HUDEP-2 (cell line): ENCODE results near the gene TSHB.
"Not testable (repeated sequence)": the region's sequence is repeated elsewhere in the genome, so short reads cannot be mapped to it uniquely, and the experiment has no call there.

ENCODE experiments used
- DNase-seq, 76 experiments: peaks; one replicate each; lab custom pipeline; 2025; ENCODE audit not compliant: unreplicated experiment in 76 of 76; lab: John Stamatoyannopoulos, UW

The TSHB gene

DNA sequence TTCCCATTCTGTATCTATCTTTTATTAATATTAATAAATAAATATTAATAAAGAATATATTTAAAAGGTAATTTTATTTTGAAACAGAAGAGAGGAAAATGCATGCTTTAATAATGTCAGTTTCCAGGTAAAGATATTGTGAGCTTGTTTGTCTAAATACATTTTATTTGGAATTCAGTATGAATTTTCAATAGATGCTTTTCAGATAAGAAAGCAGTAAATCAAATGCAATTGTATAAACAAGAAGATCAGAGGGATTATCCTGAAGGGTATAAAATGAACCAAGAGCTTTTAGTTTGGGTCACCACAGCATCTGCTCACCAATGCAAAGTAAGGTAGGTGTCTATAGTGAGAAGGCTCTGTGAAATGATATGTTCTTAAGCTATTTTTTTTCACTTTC is at the start of gene TSHB:
TSS of gene TSHB (plus strand) at position 301 of the 400 bp plus-strand sequence. CDS start 3,537 bp downstream, outside the sequence.
- DNase-seq, result no peak

DNA sequence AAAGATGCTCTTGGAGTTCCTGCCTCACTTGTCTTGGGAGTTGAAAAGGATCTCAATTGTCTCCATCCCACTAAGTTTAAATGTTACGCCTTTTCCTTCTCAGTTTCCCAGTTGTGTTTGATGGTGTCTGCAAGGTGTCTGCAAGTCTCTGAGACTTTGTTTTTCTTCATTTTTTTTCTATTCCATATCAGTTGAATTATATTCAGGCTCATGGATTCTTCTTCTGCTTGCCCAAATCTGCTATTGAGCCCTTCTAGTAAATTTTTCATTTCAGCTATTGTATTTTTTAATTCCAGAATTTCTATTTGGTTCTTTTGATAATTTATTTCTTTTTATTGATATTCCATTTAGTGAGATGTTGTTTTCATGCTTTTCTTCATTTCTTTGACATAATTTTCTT is 47.4 kb upstream of the TSHB start:
- no peak for DNase-seq

DNA sequence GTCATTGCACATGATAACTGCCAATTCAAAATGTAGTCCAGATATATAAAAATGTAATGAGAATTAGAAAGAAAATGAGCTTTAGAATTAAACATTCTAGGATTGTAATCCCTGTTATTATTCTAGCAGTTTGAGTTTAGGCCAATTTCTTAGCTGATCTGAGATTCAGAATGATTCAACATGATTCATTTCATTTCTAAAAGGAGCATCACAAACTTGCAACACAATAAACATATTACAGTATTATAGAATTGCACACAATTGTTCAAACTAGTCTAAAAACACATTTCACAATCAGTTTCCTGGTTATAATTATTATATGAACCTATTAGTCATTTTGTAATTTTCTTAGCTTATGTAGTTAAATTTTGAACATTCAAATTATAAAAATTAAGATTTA is 43.3 kb upstream of the TSHB start:
- no peak for DNase-seq

DNA sequence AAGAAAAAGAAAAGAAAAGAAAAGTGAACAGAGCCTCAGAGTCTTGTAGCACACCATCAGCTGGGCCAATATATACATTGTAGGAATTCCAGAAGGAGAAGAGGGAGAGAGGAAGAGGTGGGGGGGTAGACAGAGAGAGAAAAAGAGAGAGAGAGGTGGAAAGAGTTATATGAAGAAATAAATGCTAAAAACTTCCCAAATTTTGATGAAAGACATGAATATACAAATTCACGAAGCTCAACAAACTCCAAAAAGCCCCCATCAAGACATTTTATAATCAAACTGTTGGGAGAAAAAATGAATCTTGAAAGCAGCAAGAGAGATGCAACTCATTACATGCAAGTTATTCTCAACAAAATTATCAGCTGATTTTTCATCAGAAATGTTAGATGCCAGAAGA is 41.5 kb upstream of the TSHB start:
- no peak for DNase-seq

DNA sequence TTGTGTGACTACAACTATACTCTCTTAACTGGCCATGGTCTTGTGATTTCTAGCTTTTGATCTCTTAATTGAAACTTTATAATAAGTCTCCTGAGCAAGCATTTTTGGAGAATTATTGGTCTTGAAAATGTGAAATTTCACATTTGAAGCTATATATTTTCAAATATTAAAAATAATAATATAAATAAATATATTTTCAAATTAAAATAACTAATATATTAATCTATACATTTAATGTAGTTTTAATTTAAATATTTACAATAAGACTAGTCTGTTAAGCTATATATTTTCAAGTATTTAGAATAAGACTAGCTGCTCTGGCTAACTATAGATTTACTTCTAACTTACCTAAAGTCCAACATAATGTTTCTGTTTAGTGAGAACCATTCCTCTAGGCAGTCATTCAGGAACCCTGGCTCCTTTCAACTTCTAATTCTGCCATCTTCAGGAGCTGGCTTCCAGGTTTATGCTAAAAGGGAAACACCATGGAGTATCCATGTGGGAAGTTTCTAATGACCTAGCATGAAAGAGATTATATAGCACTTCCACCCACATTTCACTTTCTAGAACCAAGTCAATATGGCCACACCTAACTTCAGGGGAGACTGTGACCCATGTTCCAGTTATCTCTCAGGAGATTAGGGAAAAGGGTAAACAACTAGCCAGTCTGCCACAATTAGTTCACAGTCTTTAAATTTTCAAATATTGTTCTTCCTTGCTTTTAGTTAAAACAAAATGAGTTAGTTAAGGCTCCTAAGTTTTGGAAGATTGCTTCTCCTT is 31.9 kb upstream of the TSHB start:
- no peak for DNase-seq

DNA sequence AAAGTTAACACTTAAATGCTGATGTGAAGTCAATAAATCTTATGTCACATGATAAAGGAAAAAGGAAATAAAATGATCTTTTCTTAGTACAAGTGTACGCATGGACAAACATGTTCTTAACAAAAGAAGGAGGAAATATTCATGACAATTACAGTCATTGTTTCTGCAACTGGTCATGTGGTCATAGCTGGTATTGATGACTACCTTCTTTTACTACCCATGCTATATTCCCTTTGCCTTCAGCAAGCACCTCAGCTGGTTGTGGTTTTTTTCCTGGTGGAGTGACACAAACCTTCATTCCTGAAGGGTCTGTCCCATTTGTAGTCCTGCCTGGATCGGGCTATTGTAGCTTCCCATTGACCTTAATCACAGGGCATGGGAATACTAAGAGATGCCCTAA is 23.4 kb upstream of the TSHB start:
- no peak for DNase-seq

DNA sequence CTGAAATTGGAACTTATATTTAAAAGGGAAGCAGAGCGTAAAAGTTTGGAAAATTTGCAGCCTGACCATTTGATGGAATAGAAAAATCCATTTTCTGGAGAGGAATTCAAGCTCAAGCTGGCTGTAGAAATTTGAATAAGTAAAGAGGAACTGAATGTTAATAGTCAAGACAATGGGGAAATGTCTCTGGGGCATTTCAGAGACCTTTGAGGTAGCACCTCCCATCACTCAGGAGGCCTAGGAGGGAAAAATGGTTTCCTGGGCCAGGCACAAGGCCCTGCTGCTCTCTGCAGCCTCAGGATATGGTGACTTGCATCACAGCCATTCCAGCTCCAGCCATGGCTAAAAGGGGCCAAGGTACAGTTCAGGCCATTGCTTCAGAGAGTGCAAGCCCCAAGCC is 17.6 kb upstream of the TSHB start:
- DNase-seq, result no peak

DNA sequence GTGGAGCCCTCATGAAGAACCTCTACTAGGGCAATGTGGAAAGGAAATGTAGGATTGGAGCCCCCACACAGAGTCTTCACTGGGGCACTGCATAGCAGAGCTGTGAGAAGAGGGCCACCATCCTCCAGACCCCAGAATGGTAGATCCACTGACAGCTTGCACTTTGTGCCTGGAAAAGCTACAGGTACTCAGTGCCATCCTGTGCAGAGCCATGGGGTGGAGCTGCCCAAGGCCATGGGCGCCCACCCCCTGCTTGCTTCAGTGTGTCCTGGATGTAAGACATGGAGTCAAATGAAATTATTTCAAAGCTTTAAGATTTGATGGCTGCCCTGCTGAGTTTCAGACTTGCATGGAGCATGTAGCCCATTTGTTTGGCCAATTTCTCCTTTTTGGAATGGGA is 17.2 kb upstream of the TSHB start:
- DNase-seq, result no peak

DNA sequence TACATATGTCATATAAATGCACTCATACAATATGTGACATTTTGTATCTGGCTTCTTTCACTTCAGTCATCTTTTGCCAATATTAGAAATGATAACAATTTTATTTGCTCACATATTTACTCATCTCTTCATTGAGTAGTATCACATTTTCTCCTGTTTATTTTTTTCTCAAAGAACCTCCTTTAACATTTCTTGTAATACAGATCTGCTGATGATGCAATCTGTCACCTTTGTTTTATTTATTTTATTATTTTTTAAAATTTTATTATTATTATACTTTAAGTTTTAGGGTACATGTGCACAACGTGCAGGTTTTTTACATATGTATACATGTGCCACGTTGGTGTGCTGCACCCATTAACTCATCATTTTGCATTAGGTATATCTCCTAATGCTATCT is 15.8 kb upstream of the TSHB start:
- no peak for DNase-seq

DNA sequence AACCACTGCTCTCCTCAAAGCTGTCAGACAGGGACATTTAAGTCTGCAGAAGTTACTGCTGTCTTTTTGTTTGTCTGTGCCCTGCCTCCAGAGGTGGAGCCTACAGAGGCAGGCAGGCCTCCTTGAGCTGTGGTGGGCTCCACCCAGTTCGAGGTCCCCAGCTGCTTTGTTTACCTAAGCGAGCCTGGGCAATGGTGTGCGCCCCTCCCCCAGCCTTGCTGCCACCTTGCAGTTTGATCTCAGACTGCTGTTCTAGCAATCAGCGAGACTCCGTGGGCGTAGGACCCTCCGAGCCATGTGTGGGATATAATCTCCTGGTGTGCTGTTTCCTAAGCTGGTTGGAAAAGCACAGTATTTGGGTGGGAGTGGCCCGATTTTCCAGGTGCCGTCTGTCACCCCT is 10.1 kb upstream of the TSHB start:
- DNase-seq, result not testable (repeated sequence)

DNA sequence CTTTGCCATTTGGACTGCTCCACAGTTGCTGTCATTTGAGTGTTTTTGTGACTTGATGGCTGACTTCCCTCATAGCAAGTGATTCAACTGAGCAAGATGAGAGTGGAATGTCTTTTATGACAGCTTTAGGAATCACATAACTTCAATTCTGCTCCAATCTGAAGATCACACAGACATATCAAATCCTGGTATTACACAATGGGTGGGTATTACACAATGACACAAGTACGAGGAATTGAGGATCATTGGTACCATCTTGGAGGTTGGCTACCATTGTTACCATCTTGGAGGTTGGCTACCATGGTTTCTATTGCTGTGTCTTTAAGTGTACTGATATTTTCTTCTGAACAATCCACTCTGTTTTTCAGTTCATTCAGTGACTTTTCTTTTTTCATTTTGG is 8.5 kb upstream of the TSHB start:
- no peak for DNase-seq

DNA sequence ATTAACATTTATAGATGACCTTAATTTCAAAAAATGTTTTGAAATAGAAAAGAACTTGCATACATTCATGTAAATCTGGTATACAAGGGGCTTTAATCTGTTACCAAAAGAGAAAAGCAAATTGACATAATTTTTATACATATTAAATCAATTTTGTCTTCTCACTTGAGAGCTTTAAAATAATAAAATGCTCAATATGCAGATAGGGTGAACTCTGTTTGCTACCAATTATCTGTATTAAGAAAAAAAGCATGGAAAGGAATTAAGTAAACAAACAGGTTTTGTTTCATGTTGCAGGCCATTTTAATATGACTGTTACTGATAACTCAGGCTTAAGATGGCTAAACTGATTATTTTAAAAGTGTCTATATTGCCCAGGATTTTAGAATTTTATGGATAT is 6.0 kb upstream of the TSHB start:
- no peak for DNase-seq

DNA sequence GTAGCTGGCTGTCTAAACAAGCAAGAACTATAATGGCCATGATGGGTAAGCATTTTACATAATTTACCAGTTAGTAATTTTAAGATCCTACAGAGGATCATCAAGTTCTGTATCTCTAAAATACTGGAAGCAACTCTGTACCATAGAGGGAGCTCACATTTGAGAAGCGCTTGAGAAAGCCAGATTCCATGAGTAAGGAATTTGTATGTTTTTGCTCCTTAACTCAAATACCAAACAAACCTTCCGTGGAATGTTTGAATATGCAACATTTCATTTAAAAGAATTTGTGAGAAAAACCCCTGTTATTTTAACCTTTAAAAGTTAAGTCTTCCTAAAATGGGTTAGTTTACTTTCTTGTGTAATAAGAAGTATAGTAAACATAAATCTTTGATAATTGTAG is 2.0 kb downstream of the TSHB start:
- no peak for DNase-seq

DNA sequence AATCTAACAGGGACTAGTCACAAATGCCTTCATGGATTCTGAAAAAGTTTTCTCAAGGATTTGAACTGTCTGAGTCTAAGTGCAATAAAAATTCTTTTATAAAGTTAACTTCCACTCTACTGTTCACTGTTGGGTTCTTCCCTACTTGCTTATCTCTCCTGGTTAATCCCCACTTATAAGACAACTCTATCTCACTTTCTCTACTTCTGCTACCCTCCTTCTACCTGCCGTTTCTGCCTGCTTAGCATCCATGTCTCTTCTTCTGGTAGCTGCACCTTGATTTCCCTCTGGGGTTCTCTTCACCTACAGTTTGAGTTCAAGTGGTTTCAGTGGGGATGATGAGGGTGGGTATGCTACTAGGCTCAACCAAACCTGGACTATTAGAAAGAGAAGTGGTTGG is 6.0 kb downstream of the TSHB start:
- no peak for DNase-seq

DNA sequence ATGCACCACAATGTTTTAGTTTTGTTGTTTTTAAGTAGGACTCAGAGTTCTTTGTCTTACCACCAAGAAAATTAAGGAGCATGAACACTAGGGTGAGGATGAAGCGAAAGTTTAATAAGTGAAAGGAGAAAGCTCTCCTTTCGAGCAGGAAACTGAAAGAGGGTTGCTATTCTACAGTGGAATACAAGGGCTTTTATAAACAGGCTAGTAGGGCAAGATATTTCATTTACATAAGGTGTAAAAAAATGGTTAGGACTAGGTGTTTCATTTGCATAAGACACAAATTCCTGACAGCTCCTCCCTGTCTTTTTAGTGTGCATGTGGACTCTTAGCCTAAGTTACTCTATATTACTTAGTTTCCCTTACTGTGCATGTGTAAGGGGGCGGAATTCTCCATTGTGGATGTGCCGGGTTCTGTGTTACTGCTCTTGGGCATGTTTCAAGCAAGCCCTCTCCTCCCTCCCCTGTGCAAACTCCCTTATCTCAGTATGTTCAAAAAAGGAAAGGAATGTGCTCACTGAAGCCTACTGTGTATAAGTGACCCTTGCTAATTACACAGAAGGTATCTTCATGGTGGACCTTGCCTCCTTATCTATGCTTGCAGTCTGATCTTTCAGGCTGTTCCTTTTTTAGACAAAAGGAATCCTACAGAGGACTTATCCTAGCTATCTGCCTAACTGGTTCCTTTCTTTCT is 7.3 kb downstream of the TSHB start:
- DNase-seq, result no peak

DNA sequence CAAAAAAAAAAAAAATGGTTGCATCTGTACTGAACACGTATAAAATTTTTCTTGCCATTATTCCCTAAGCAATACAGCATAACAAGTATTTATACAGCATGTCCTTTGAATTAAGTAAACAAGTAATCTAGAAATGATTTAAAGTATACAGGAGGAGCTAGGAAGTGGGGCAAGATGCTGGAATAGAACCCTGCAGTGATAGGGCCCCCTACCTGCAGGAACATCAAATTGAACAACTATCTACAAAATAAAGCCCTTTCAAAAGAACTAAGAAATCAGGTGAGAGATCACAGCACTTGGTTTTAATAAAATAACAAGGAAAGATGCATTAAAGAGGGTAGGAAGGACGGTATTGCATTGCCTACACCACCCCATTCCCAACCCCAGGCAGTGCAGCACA is 10.9 kb downstream of the TSHB start:
- no peak for DNase-seq

DNA sequence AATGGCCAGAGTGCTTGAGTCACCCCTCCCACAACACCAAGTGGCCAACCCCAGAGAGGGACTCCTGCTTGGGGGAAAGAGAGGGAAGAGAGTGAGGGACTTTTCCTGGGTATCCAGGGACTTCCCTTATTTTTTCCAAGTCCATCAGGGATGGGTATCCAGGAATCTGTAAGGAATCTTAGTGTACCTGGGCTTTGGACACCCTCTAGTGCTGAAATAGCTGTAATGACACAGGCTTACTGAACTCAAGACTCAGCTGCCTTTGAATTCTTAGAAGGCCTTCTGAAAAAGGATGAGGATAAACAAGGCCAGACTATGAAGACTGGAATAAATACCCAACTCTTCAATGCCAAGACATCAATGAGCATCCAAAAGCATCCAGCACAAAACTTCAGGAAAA is 12.0 kb downstream of the TSHB start:
- peak in 1 of 76 experiments; percentile 7 for DNase-seq

DNA sequence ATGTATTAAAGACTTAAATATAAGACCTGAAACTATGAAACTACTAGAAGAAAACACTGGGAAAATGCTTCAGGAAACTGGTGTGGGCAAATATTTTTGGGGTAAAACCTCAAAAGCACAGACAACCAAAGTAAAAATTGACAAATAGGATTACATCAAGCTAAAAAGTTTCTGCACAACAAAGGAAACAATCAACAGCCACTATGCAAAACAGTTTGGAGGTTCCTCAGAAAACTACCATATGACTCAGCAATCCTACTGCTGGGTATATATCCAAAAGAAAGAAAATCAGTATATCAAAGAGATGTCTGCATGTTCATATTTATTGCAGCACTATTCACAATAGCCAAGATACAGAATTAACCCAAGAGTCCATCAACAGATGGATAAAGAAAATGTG is 17.1 kb downstream of the TSHB start:
- DNase-seq, result no peak

DNA sequence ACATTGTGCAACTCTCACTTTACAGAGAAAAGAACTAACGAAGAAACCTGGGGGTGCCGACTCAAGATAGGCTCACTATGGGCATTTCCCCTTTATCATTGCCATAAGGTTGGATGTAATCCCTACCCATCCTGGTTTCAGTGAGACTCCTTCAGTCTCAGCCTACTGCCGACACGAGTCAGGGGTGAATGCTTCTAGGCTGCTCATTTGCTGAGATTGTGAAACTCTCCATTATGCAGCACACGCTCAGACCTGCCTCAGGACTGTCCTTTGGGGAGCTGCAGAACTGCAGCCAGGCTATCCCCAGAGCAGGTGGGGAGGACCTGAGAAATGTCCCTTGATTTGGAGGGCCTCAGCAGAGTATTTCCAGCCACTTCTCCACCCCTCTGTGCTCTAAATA is 22.2 kb downstream of the TSHB start:
- DNase-seq, result no peak

DNA sequence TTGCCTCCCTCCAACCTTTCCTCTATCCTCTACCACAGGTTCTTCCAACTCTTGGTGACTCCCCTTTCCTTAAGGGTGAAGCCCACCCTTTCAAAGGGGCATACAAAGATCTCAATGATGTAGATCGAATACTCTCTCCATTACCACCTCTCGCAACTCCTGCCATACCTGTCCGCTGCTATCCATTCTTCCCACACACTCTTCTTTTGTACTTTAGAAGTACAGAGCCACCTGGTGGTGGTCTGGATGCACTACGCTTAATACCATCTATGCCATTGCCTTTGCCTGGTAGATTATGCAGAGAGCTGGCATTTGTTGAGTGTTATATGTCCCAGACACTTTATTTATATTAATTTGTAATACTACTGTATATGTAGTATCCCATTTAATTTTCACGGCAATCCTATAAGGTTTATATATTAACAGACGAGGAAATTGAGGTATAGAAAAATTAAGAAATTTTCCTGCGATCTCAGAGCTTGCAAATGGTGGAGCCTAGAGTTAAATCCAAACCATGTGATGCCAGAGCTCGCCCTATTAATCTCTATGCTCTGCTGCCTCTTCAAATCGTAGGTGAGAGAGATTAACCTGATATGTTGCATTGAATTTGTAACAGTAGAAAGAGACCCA is 22.9 kb downstream of the TSHB start:
- peak in 38 of 76 experiments; percentile 1 to 54 (median 16) for DNase-seq

DNA sequence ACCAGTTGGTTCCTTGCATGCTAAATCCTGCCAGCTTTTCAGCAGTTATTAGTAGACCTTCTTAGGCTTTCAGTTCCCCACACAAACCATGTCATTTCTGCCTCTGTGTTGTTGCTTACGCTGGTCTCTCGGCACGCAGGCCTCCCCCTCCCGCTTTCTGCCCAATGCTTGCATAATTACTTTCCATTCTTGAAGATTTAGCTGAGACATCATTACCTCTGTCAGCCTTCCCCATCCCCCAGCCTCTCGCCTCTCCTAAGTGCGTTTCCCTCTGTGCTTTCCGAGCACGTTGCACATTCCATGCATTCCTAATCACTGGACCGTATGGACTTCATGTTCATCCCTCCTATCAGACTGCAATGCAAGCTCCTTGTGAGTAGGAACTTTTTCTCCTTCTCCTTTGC is 26.8 kb downstream of the TSHB start:
- no peak for DNase-seq

DNA sequence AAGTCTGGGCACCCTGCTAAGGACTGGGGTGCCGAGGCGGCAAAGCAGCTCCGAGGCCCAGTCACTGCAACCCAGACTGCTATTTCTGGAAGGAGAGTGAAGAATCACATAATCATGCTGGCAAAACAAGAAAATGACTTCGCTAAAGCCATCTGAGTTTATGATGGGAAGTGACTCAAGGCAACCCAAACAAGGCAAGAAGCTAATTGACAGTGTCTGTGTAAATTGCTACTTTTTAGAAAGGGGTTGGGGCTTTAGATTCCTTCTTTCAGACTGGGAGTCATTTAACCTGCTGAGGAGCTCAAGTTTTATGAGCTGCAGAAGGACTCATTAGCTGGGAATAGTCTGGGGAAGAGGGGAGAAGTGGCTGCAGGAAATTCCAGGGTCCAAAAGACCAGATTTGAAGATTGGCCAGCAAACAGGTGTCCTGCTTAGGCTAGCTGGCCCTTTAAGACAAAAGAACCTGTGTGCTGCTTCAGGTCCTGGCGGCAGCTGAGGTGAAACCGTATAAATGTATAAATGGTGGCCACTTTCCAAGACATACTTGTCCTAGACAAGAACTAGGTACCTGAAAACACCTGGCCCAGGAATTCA is 28.1 kb downstream of the TSHB start:
- no peak for DNase-seq
